ENCODE data around the gene CGN.

The CGN gene

DNA sequence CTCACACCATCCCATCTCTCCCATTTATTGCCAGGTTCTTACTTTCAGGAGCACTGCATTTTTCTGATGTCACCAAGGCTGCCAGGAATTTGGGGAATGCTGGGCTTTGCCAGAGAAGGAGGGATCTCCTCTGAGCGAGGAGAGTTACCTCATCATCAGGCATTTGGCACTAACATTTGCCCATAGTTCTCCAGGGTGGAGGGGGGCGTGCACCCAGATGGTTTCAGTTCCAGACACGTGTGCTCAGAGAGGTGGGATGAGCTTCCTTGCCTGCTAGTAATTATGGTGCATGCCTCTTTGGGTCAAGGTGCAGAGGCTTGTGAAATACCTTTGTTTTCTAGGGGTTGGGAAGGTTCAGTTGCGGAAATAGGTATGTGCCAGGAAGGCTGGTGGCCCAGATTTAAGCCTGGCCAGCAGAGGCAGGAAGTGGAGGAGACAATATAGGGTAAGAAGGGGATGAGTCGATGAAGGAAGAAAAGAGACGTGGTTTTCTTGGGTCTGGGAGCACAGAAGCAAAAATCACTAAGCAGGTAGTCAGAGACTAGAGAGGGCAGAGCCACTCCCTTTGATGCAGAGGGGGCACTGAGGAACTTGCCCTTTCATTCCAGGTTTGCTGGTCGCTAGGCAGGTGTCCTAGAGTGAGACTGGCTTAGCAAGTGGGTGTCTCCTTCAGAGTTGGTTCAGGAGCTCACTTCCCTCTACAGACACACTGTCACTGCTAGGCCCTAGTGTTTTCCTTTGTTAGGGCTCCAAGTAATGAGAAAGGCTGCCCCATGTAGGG lies 36.1 kb downstream of the CGN start:
- no peak for DNase-seq

DNA sequence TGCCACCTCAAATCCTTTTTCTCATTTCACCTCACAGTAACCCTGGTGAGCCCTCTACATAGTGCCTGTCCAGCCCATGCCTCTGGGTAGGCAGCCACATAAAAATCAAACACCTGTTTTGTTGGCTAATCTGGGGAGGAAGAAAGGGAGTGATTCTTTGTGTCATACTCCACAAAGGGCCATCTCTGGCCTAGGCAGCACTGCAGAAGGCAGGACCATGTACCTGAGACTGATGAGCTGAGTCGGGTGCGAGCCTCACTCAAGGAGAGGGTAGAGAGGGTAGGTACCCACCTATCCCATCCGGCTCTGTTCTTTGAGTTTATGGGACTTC lies 36.7 kb downstream of the CGN start:
- no peak for DNase-seq

DNA sequence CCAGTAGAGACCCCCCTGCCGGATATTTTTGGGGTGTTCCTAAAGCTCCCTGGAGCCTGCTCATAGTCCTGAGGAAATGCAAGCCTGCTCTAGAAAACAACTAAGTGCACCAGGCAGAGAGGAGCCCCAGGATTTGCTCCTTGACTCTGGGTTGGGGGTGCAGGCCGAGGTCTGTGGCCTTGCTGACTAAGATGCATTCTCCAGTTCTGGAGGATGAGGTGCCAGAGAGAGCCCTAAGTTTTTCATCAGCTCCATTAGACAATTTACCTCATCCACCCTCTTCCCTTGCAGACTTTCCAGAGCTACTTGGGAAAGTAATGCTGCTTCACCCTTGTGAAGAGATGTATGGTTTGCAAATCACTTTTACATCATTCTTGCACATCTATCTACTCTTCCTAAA lies 38.0 kb downstream of the CGN start:
- no peak for DNase-seq

DNA sequence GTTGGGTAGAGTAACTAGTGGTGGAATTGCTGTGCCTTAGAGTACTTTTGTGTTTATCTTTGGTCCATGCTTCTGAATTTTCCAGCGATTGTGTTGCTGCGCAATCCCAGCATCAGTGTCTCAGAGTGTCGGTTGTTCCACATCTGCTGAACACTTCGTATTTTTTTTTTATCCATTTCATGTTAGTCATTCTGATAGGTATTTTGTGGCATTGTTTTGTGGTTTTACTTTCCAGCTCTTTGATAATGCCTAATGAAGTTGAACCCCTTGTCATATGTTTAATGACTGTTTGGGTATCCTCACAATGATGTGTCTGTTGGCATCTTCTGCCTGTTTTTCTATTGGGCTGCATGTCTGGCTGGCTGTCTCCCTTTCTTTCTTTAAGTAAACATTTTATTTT lies 42.5 kb downstream of the CGN start:
- DNase-seq: no peak

DNA sequence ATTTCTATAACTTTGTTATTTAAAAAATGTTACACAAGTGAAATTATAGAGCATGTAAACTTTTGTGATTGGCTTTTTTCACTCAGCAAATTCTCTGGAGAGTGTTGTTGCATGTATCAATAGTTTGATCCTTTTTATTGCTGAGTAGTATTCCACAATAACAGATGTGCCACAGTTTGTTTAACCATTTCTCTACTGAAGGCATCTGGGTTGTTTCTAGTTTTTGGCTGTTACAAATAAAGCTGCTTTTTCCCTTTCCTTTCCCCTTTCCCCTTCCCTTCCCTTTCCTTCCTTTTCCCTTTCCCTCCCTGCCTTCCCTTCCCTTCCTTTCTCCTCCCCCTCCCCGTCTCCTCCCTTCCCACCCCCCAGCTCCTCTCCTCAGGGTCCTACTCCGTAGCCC lies 44.9 kb downstream of the CGN start:
- DNase-seq: no peak

DNA sequence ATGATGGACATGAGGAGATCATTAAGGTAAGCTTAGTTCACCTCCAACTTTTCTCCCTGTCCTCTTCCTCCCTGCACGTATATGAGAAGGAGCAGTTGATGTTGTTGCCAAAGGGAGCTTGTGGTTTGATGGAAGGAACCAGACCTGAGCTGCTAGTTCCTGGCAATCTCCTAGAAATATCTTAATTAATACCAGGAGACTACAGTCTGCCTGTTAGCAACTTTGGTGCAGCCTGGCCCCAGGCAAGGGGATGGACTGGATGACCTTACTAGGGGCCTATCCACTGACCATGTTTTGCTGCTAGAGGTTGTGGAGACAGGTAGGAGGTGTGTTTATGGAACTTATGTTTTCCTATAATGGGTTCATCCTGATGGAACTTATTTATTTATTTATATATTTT lies 51.5 kb downstream of the CGN start:
- DNase-seq: no peak

DNA sequence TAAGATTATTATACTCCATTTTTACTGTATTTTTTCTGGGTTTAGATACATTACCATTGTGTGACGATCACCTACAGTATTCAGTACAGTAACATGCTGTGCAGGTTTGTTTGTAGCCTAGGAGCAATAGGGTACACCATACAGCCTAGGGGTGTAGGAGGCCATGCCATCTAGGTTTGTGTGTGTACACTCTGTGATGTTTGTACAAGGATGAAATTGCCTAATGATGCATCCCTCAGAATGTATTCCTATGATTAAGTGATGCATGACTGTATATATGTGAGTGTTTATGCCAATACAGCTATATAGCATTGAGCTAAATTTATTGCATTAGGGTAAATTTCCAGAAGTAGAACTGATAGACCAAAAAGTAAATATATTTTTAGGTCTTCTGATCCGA lies 52.2 kb downstream of the CGN start:
- DNase-seq: no peak

DNA sequence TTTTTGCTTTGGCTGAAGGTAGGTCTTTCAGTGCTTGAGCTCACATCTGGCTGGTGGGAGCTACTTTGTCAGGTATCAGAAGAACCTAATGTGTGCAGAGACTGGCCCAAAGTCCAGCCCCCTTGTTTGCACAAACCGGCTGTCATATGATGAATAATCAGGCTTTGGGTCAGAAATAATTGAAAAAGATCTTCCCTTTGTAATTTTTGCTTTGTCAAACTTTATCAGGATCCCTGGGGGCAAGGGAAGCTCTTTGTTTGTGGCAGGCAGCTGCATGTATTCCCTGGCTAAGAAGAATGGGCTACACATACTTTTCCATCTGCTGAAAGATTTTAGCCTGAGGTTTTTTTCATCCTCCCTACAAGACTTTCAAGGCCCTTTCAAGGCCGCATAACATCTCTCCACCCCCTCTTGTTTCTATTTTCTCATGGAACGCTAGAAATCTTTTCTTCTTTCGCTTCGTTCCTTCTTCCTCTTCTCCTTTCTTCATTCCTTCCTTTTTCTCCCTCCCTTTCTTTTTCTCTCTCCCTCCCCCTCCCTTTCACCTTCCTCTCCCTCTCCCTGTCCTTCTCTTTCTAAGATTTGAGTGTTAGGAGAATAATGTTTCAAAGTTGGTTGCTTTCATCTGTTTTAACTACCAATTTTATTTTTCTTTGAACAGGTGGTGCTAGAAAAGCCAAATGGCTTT lies 54.5 kb downstream of the CGN start:
- no peak for DNase-seq

DNA sequence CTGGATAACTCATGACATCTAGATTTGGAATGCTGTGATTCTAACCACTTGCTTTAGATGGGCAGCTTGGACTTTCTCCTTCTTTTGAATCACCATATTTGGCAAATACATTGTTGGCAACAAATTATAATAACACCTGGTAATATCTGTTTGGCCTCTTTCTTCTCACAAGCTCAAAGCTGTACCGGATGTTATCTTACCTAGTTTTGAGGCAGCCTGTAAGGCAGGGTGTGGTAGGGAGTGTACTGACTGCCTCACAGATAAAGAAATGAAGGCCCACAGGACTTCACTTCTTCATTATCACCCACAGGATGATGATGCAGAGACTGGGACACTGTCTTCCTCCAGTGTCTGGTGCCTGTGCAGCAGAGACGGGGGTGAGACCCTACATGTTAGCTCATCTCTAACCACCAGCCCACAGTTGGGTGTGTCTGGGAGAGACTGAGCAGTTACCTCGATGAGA lies 57.5 kb downstream of the CGN start:
- no peak for DNase-seq

DNA sequence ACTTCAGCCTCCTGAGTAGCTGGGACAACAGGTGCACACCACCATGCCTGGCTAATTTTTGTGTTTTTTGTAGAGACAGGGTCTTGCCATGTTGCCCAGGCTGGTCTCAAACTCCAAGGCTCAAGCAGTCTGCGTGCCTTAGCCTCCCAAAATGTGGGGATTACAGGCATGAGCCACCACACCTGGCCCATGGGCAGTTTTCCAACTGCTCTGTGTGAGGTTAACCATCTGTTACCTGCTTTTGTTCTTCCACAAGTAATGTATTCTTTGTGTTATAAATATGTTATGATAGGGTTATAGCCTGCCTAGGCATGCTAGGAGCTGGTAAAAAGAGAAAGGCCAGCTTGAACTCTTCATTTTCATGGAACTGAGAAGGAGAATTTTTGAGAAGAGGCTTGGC lies 59.6 kb downstream of the CGN start:
- DNase-seq: no peak

DNA sequence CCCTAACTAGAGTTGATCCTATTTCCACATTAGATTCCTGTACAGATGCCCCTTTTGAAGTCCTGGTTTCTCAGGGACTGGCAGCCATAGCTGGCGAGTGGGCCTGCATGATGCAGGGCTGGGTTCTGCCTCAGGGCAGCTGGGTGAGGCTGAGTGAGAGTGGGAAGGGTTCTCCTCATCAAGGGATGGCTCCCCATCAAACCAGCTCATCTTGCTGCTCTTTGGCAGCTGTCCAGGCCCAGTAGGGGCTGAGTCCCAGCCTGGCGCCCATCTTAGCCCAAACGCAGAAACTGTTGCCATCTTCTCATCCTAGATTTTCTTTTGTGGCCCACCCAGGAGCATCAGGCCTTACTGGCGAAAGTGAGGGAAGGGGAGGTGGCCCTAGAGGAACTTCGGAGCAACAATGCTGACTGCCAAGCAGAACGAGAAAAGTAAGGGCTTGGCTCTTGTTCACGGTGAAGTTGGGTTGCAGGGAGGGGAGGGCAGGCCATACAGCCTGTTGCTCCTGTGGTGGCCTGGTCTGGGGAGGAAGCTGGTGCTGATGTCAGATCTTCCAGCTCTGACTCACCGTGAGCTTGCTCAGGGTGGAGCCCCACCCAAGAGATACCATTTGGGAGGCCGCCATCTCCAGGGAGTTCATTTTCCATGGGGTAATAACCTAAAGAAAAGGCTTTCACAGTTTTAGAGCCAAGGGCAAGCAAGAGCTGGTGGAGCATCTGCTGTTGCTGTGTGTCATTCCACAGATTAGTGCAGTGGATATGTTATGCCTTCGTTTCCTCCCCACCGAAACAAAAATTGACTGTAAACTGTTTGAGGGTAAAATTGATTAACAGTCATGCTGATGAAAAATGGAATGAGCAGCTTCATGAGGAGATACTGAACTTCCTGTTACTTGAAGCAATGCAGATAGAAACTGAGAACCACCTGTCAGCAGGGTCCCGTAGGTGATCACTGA lies 63.7 kb downstream of the CGN start:
- DNase-seq: no peak

DNA sequence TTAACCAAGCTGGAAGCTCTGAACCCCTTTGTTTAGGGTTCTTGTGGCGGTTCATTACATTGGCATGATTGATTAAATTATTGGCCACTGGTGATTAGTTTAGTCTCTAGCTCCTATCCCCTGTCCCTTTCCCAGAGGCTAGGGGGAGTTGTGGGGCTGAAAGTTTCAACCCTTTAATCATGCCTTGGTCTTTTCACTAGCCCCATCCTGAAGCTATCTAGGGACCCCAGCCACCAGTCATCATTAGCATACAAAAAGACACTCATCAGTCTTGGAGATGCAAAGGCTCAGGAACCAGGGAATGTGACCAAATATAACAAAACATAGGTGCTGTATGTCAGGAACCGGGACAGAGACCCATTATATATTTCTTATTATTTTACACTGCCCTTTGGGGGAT lies 66.0 kb downstream of the CGN start:
- no peak for DNase-seq

DNA sequence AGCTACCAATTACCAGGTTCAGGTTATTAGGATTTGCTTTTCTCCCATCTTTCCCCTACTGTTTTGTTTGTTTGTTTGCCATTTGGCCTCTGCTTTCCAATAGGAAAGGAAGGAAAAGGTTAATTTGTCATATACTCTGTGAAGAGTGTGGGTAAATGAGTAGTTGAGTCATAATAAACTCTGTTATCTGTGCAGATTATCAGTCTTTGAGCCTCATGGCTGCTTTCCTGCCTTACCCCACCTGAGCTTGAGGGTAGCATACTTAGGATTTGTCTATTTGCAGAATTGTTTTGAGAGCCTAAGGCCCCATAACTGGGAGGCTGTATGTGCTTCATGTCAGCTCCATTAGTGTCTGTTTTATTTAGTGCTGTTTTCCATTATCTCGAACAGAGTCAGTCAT lies 67.8 kb downstream of the CGN start:
- DNase-seq: no peak

DNA sequence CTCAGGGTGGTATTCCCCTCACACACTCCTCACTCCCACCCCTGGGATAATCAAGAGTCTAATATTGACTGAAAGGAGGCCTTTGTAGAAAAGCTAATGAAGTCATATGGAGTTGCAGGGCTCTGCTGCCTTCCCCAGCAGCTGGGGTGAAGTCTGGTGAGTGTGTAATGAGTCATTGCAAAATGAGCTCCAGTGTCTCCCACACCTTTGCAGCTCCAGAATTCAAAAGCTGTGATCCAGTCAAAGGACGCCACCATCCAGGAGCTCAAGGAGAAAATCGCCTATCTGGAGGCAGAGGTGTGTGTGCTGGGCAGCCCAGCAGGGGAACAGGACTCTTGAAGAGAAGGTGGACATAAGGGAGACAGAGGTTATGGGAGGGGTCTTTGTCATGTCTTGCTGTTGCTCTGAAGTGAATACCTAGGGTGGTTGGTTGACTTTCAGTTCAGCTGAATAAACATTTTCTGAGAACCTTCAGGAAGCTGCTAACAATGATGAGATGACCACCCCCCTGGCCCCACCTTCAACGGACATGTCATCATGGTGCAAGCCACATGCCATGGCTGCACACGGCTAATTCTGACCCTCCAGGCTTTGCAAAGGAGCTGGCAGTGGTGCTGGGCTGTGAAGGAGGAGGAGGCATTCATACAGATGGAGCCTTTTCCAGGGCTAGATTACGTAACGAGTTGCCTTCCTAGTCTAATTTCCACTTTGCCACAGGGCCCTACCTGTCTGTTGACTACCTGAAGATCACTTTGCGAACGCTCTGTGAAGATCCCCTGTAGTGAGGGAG lies 68.4 kb downstream of the CGN start:
- no peak for DNase-seq

DNA sequence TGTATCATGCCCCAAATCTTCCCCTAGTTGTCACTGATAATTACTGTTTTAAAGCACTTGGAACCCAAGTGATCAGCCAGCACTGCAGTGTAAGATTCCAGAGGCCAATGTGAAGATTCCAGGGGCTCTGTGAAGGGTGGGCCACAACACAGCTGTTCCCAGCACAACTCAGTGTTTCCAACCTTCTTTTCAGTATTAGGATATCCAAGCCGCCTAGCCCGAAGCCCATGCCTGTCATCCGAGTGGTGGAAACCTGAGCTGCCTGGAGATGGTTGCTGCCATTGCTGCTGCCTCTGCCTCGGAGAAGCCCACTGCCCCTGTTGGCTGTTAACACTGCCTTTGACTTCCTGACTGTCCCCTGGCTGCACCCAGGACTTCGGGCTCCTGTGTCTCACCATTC lies 70.3 kb downstream of the CGN start:
- DNase-seq: no peak

DNA sequence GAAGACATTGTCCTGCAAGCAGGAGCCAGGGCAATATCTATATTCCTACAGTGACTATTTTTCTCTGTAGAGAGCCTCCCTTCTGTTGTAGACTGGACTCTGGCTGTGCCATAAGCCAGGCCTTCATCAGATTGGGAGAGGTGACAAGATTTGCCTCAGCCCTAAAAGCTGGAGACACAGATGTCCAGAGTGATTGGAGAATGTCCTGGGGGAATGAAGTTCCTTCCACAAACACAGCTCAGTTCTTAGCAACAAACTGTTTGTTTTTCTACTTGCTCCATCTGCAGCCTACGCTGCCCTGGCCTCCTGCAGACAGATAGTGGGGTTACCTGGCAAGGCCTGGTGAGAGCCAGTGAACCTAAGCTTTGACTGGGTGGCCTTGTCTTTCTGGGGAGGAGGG lies 70.7 kb downstream of the CGN start:
- DNase-seq: no peak

DNA sequence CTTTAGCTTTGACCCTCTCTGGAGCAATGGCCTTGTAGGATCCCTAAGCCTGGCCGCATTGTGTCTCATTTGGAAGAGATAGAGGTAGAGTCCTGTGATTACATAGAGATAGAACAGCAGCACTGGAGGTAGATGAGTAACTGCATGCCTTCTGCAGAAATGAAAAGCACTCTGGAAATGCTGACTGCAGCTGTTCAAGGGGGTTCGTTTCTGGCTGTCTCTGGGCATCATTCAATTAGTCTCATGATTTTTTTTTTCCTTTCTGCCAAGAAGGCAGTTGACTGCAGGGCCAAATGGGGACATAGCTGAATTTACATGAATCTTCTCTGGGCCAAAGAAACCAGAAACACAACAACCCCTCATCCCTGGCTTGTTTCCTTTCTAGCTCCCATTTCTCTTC lies 72.6 kb downstream of the CGN start:
- DNase-seq: no peak

DNA sequence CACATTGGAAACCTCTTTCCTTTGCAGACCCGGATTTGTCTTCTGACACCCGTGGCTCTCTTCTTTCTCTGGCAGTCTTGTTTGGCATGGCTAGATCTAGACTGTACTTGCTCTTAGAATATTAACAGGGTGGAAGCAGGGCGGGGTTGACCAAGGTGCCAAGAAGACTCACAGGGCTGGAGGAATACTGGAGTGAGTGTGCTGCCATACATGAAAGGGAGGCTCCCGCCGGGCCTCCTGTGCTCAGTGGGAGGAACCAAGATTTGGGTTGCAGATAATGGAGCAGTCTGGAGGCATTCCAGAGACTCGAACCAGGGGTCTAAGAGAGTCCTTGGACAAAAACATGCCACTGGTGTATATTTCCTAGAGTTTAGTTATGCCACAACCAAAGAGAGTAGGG lies 73.1 kb downstream of the CGN start:
- no peak for DNase-seq

DNA sequence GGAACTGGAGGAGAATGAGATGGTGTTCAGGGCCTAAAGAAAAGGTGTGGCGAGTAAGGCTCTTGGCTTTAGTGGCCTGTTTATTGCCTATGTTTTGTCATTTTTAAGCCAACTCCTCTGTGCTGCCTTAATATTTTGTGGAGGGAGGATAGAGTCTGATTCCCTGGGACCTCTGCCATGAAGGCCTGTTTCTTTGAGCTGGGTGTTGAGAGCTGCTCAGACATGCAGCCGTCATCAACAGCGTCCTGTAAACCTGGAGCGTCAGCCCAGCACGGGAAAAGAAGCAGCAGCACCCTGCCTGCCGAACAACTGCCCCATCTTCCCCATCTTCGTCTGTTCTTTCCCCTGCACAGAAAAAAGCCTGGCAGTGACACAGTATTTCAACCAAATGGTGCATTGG lies 73.6 kb downstream of the CGN start:
- DNase-seq: no peak

DNA sequence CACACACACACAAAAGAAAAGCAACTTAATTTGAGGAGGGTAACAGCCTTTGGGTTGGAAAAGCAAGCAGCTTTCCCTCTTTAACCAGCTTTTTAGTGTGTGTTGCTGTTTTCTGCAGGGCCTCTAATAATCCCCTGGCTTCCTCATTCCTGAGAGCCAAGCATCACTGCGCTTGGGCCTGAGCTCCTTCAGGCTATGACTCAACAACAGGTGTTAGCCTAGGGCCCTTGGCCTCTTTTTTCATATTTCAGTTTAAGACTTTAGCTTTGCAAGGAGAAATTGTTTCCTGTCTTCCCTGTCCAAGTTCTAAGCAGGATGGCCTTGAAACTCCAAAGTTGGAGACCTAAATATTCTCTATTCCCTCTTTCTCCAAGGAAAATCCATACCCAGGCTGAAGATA lies 74.4 kb downstream of the CGN start:
- DNase-seq: no peak

Data from right kidney (tissue), 1 donor.